Measurements from ENCODE around the gene MSRB3.

MSRB3 gene

DNA sequence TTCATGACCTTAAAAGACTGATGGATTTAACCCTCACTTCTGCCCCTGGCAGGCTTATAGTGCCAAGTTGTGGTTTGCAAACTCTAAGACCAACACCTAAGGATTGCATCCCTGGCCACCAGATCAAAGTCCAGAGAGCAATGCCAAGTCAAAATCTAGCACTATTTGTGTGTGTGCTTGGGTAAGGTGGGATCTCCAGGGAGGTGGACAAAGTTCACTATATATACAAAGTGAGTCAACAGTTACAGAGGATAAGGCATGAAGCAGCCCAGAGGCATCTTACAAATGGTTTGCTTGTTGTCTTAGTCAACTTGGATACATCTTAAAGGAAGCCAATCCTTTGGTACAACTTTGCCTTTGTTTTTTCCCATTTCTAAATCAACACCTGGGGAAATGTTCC lies 137.3 kb downstream of the MSRB3 start:
- DNase-seq (ENCODE audit: low spot score) (no peak), ATAC-seq (ENCODE audit: low read depth) (no peak)
- Histone ChIP-seq H3K4me3 (ENCODE audit: severe bottlenecking) (no peak overlapping the region), H3K27ac (ENCODE audit: poor library complexity, severe bottlenecking) (no peak overlapping the region), H3K4me1 (ENCODE audit: insufficient read depth, poor library complexity, severe bottlenecking) (no peaks in the 10 kb centered on the region), H3K9me3 (ENCODE audit: severe bottlenecking) (no peaks in the 10 kb centered on the region), H3K27me3 (ENCODE audit: insufficient read depth, poor library complexity, severe bottlenecking) (no peaks in the 10 kb centered on the region), H3K36me3 (ENCODE audit: low read depth) (no peaks in the 10 kb centered on the region)
- TF ChIP-seq, protein P1, sequence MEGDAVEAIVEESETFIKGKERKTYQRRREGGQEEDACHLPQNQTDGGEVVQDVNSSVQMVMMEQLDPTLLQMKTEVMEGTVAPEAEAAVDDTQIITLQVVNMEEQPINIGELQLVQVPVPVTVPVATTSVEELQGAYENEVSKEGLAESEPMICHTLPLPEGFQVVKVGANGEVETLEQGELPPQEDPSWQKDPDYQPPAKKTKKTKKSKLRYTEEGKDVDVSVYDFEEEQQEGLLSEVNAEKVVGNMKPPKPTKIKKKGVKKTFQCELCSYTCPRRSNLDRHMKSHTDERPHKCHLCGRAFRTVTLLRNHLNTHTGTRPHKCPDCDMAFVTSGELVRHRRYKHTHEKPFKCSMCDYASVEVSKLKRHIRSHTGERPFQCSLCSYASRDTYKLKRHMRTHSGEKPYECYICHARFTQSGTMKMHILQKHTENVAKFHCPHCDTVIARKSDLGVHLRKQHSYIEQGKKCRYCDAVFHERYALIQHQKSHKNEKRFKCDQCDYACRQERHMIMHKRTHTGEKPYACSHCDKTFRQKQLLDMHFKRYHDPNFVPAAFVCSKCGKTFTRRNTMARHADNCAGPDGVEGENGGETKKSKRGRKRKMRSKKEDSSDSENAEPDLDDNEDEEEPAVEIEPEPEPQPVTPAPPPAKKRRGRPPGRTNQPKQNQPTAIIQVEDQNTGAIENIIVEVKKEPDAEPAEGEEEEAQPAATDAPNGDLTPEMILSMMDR (IDR thresholded peaks at IDR 0.05; ENCODE audit: poor library complexity, severe bottlenecking), result no peak

DNA sequence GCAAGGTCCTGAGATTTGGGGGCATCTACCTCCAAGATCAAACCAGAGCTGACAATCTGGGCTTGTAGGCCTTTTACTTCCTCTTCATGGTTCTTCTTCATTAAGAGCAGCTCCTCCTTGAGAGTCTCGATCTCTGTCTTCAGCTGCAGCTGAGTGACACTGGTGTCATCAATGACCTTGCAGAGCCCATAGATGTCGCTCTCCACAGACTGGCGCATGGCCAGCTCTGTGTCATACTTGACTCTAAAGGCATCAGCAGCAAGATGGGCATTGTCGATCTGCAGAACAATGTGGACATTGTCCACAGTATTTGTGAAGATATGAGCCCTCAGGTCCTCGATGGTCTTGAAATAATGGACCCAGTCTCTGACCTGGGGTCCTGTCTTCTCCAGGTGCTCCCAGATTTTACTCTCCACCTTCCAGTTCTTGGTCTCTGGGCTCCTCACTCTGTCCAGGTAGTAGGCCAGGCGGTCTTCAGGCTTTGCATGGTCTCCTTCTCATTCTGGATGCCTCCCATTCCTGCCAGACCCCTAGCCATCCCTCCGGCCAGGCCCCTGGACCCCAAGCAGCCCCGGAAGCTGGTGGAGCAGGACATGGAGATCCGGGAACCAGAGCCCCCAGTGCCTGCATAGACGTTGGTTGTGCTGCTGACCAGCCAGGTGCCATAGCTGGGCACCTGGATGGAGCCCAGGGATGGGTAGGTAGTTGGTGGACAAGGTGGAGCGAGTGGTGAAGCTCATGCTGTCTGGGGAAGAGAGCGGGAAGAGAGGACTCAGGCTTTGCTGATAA lies 141.0 kb downstream of the MSRB3 start:
- no peaks in the 10 kb centered on the region for H3K27me3 ChIP-seq (ENCODE audit: insufficient read depth, poor library complexity, severe bottlenecking)
- no peak overlapping the region for H3K27ac ChIP-seq (ENCODE audit: poor library complexity, severe bottlenecking)
- TF ChIP-seq, protein P1 (IDR thresholded peaks at IDR 0.05; ENCODE audit: poor library complexity, severe bottlenecking), result no peak
- H3K4me1 ChIP-seq (ENCODE audit: insufficient read depth, poor library complexity, severe bottlenecking), result no peaks in the 10 kb centered on the region
- peaks cover 3% of the 10 kb centered on the region; the same call in 1 of the 2 replicates for H3K36me3 ChIP-seq (ENCODE audit: low read depth)
- no peak for DNase-seq (ENCODE audit: low spot score)
- no peak for ATAC-seq (ENCODE audit: low read depth)
- H3K4me3 ChIP-seq (ENCODE audit: severe bottlenecking), result no peak overlapping the region
- peaks cover 10% of the 10 kb centered on the region for H3K9me3 ChIP-seq (ENCODE audit: severe bottlenecking)

DNA sequence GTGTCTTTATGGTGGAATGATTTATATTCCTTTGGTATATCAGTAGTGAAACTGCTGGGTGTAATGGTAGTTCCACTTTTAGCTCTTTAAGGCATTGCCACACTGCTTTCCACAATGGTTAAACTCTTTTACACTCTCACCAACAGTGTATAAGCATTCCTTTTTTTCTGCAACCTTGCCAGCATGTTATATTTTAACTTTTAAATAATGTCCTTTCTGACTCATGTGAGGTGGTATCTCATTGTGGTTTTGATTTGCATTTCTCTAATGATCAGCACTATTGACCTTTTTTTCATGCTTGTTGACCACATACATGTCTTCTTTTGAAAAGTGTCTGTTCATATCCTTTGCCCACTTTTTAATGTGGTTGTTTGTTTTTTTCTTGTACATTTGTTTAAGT lies 142.5 kb downstream of the MSRB3 start:
- peaks cover 3% of the 10 kb centered on the region; the same call in 1 of the 2 replicates for H3K36me3 ChIP-seq (ENCODE audit: low read depth)
- H3K27ac ChIP-seq (ENCODE audit: poor library complexity, severe bottlenecking), result no peak overlapping the region
- DNase-seq (ENCODE audit: low spot score) (no peak), ATAC-seq (ENCODE audit: low read depth) (no peak)
- no peak overlapping the region for H3K4me3 ChIP-seq (ENCODE audit: severe bottlenecking)
- peaks cover 11% of the 10 kb centered on the region for H3K9me3 ChIP-seq (ENCODE audit: severe bottlenecking)
- TF ChIP-seq, protein P1 (IDR thresholded peaks at IDR 0.05; ENCODE audit: poor library complexity, severe bottlenecking), result no peak
- no peaks in the 10 kb centered on the region for H3K27me3 ChIP-seq (ENCODE audit: insufficient read depth, poor library complexity, severe bottlenecking)
- H3K4me1 ChIP-seq (ENCODE audit: insufficient read depth, poor library complexity, severe bottlenecking), result no peaks in the 10 kb centered on the region

DNA sequence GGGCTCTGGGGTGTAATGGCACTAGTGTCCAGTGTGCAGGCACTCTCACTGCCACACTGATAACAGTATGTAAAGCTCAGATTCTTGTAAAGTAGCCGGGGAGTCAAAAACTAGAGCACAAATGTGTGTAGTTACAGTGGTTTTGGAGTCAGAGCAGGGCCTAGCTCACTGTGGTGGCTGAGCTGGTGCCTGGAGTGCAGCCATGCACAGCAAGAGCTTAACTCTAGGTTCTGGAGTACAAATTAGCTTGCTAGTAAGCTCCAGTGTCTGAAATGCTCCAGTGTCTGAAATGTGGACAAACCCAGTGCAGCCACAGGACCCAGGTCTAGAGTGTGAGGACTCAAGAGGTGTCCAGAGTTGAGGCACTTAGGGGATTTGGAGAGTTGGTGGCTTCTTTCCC lies 149.2 kb downstream of the MSRB3 start:
- TF ChIP-seq, protein P1 (IDR thresholded peaks at IDR 0.05; ENCODE audit: poor library complexity, severe bottlenecking), result no peak
- no peak for DNase-seq (ENCODE audit: low spot score)
- Histone ChIP-seq H3K4me3 (ENCODE audit: severe bottlenecking) (no peak overlapping the region), H3K36me3 (ENCODE audit: low read depth) (no peaks in the 10 kb centered on the region), H3K27ac (ENCODE audit: poor library complexity, severe bottlenecking) (no peak overlapping the region), H3K9me3 (ENCODE audit: severe bottlenecking) (peaks cover 4% of the 10 kb centered on the region), H3K27me3 (ENCODE audit: insufficient read depth, poor library complexity, severe bottlenecking) (no peaks in the 10 kb centered on the region), H3K4me1 (ENCODE audit: insufficient read depth, poor library complexity, severe bottlenecking) (peaks cover 30% of the 10 kb centered on the region)
- no peak for ATAC-seq (ENCODE audit: low read depth)

DNA sequence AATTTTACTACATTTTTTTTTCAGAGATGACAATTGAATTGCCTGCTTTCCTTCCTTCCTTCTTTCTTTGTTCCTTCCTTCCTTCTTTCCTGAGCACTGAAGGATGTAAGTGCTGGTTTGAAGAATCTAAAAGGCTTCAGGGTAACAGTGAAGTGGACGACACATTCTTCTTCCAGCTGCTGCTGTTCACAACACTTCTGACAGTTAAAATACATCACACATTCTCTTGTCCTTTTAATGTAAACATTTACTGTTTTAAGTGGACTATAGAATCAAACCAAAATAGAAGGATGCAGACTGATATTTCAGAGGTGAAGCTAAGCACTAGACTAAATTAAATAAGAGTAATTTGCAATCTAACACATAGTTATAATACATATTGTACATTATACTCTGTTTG lies 151.5 kb downstream of the MSRB3 start:
- ATAC-seq (ENCODE audit: low read depth) (no peak), DNase-seq (ENCODE audit: low spot score) (no peak)
- no peaks in the 10 kb centered on the region for H3K27me3 ChIP-seq (ENCODE audit: insufficient read depth, poor library complexity, severe bottlenecking)
- H3K4me1 ChIP-seq (ENCODE audit: insufficient read depth, poor library complexity, severe bottlenecking), result peaks cover 34% of the 10 kb centered on the region
- H3K4me3 ChIP-seq (ENCODE audit: severe bottlenecking), result no peak overlapping the region
- peak overlapping the region; percentile 90 for H3K27ac ChIP-seq (ENCODE audit: poor library complexity, severe bottlenecking)
- H3K36me3 ChIP-seq (ENCODE audit: low read depth), result no peaks in the 10 kb centered on the region
- TF ChIP-seq, protein P1 (IDR thresholded peaks at IDR 0.05; ENCODE audit: poor library complexity, severe bottlenecking), result no peak
- H3K9me3 ChIP-seq (ENCODE audit: severe bottlenecking), result no peaks in the 10 kb centered on the region
